IMR-90 (cell line): Measurements from ENCODE around the gene RPS6KA4. TPM values are rescaled to one million over a fixed set of nuclear protein-coding genes. Genes with fewer than 3 reads are reported as not detected.
A peak's percentile ranks its signal among the peaks of the same experiment; 100 is the strongest.

ENCODE experiments used
- ATAC-seq: fragments of 200-7000 bp; cut with Tn5 transposase; 2 replicates; pipeline ENCODE4 v1.9.1; 2020; ENCODE audit warnings: low read depth, mild to moderate bottlenecking, moderate library complexity
- BruUV-seq: library from RNA; stranded (reverse); fragments of 400-500 nt; replicated peaks from 2 replicates; lab custom pipeline; 2021; lab: Mats Ljungman, UMichigan
- CTCF ChIA-PET: fragments of 300-600 bp; formaldehyde crosslinking; extraction: SDS; loops from one replicate; lab custom pipeline; 2021; ENCODE audit warnings: antibody characterized with exemption; lab: Yijun Ruan, JAX
- POLR2A ChIA-PET: fragments of 300-600 bp; sonication (Branson Sonifier 250); formaldehyde crosslinking; loops from one replicate; lab custom pipeline; 2022; ENCODE audit warnings: antibody characterized with exemption; ENCODE audit not compliant: unreplicated experiment; lab: Charles Lee
- DNase-seq: peaks from one replicate; pipeline ENCODE4 v3.0.0; 2013
- H2AFZ ChIP-seq: replicated peaks from 2 replicates; pipeline ENCODE3; 2013; ENCODE audit warnings: low read length, mild to moderate bottlenecking; ENCODE audit not compliant: poor library complexity
- H2AK5ac ChIP-seq: 2 replicates; pipeline ENCODE4 v1.6.1; 2013; ENCODE audit warnings: low read depth, low read length, inconsistent platforms
- H2AK9ac ChIP-seq: replicated peaks from 2 replicates; pipeline ENCODE3; 2013; ENCODE audit warnings: mild to moderate bottlenecking, low read depth, low read length, moderate library complexity; ENCODE audit not compliant: poor library complexity
- H2BK120ac ChIP-seq: 2 replicates; pipeline ENCODE4 v1.6.1; 2013; ENCODE audit warnings: low read depth, low read length, inconsistent platforms
- H2BK15ac ChIP-seq: 3 replicates; pipeline ENCODE4 v1.6.1; 2013; ENCODE audit warnings: low read depth, low read length, inconsistent platforms
- H2BK20ac ChIP-seq: 2 replicates; pipeline ENCODE4 v1.6.1; 2013; ENCODE audit warnings: low read depth, mild to moderate bottlenecking, inconsistent platforms, low read length, moderate library complexity
- H2BK5ac ChIP-seq: 2 replicates; pipeline ENCODE4 v1.6.1; 2013; ENCODE audit warnings: mild to moderate bottlenecking, low read depth, low read length, inconsistent platforms; ENCODE audit not compliant: poor library complexity, severe bottlenecking
- H3K14ac ChIP-seq: replicated peaks from 2 replicates; pipeline ENCODE4 v1.6.1; 2013; ENCODE audit warnings: low read depth, low read length, inconsistent platforms
- H3K18ac ChIP-seq: 2 replicates; pipeline ENCODE4 v1.6.1; 2013; ENCODE audit warnings: low read depth, low read length, control low read depth
- H3K23ac ChIP-seq: 2 replicates; pipeline ENCODE4 v1.6.1; 2013; ENCODE audit warnings: low read depth, low read length, inconsistent platforms
- H3K27ac ChIP-seq: 2 replicates; pipeline ENCODE4 v1.5.1; 2013; ENCODE audit warnings: mild to moderate bottlenecking, control low read depth, low read length; ENCODE audit not compliant: insufficient read depth
- H3K27me3 ChIP-seq: 2 replicates; pipeline ENCODE4 v1.6.1; 2013; ENCODE audit warnings: low read length; ENCODE audit not compliant: control insufficient read depth, insufficient read depth
- H3K36me3 ChIP-seq: 2 replicates; pipeline ENCODE4 v1.6.1; 2013; ENCODE audit warnings: low read length, mixed read lengths; ENCODE audit not compliant: control insufficient read depth, insufficient read depth
- H3K4ac ChIP-seq: 2 replicates; pipeline ENCODE4 v1.6.1; 2013; ENCODE audit warnings: low read depth, low read length, inconsistent platforms
- H3K4me1 ChIP-seq: 2 replicates; pipeline ENCODE4 v1.6.1; 2013; ENCODE audit warnings: low read length, mixed read lengths; ENCODE audit not compliant: control insufficient read depth, insufficient read depth
- H3K4me2 ChIP-seq: 2 replicates; pipeline ENCODE4 v1.6.1; 2013; ENCODE audit warnings: low read depth, mild to moderate bottlenecking, control low read depth, low read length, moderate library complexity
- H3K4me3 ChIP-seq: 2 replicates; pipeline ENCODE4 v1.5.1; 2013; ENCODE audit warnings: low read depth, mild to moderate bottlenecking, control low read depth, low read length, moderate library complexity; ENCODE audit not compliant: insufficient read depth
- H3K56ac ChIP-seq: 2 replicates; pipeline ENCODE4 v1.6.1; 2013; ENCODE audit warnings: low read length, inconsistent platforms; ENCODE audit not compliant: insufficient read depth; ENCODE audit errors: extremely low read depth
- H3K79me1 ChIP-seq, 2 experiments: 2 replicates each; pipeline ENCODE4 v1.6.1; 2013; ENCODE audit warnings: low read length in 2 of 2, inconsistent platforms in 1 of 2, low read depth in 1 of 2
- H3K9ac ChIP-seq: 2 replicates; pipeline ENCODE4 v1.6.1; 2013; ENCODE audit warnings: low read depth, low read length, control low read depth
- H3K9me1 ChIP-seq: 2 replicates; pipeline ENCODE4 v1.6.1; 2013; ENCODE audit warnings: low read length, inconsistent platforms; ENCODE audit not compliant: insufficient read depth
- H3K9me3 ChIP-seq: 2 replicates; pipeline ENCODE4 v1.6.1; 2013; ENCODE audit warnings: low read length; ENCODE audit not compliant: control insufficient read depth, insufficient read depth
- H4K20me1 ChIP-seq: 2 replicates; pipeline ENCODE4 v1.6.1; 2013; ENCODE audit warnings: low read length, inconsistent platforms; ENCODE audit not compliant: insufficient read depth
- H4K5ac ChIP-seq: 2 replicates; pipeline ENCODE4 v1.6.1; 2013; ENCODE audit warnings: mild to moderate bottlenecking, low read depth, low read length, control low read depth
- H4K8ac ChIP-seq, 2 experiments: 2 replicates each; pipeline ENCODE4 v1.6.1; 2013; ENCODE audit warnings: low read depth in 2 of 2, low read length in 2 of 2, control low read depth in 1 of 2, inconsistent platforms in 1 of 2
- H4K91ac ChIP-seq: 2 replicates; pipeline ENCODE4 v1.6.1; 2013; ENCODE audit warnings: low read depth, low read length, inconsistent platforms; ENCODE audit not compliant: insufficient read depth
- BHLHE40 ChIP-seq: fragments of 150-350 bp; IDR thresholded peaks from 2 replicates; pipeline ENCODE4 v1.6.1; 2016; ENCODE audit warnings: mild to moderate bottlenecking, low read depth, low read length
- CEBPB ChIP-seq: IDR thresholded peaks from 2 replicates; pipeline ENCODE4 v1.6.1; 2012; ENCODE audit warnings: low read depth, low read length, improper control_type of control experiment
- CHD1 ChIP-seq: IDR thresholded peaks from 2 replicates; pipeline ENCODE4 v1.6.1; 2012; ENCODE audit warnings: low read depth, low read length, improper control_type of control experiment
- CTCF ChIP-seq: conservative IDR thresholded peaks from 2 replicates; pipeline ENCODE4 v1.5.1; 2012; ENCODE audit warnings: mild to moderate bottlenecking, low read depth, low read length, improper control_type of control experiment
- ELK1 ChIP-seq: fragments of 150-350 bp; IDR thresholded peaks from 2 replicates; pipeline ENCODE4 v1.6.1; 2016; ENCODE audit warnings: low read depth, mild to moderate bottlenecking, low read length, moderate library complexity, borderline replicate concordance
- FOS ChIP-seq: fragments of 150-350 bp; IDR thresholded peaks from 2 replicates; pipeline ENCODE4 v1.6.1; 2016; ENCODE audit warnings: low read depth, low read length
- MAFK ChIP-seq: IDR thresholded peaks from 2 replicates; pipeline ENCODE4 v1.6.1; 2012; ENCODE audit warnings: low read depth, low read length, improper control_type of control experiment
- MAZ ChIP-seq: IDR thresholded peaks from 2 replicates; pipeline ENCODE4 v1.6.1; 2012; ENCODE audit warnings: low read depth, mild to moderate bottlenecking, low read length, improper control_type of control experiment, moderate library complexity, borderline replicate concordance
- MXI1 ChIP-seq: IDR thresholded peaks from 2 replicates; pipeline ENCODE4 v1.6.1; 2012; ENCODE audit warnings: low read depth, mild to moderate bottlenecking, low read length, moderate library complexity, borderline replicate concordance
- NFE2L2 ChIP-seq: fragments of 150-350 bp; IDR thresholded peaks from 2 replicates; pipeline ENCODE4 v1.6.1; 2016; ENCODE audit warnings: low read depth, mild to moderate bottlenecking, low read length
- POLR2A ChIP-seq: IDR thresholded peaks from 2 replicates; pipeline ENCODE4 v1.6.1; 2012; ENCODE audit warnings: mild to moderate bottlenecking, low read depth, low read length
- RAD21 ChIP-seq: IDR thresholded peaks from 2 replicates; pipeline ENCODE4 v1.6.1; 2012; ENCODE audit warnings: low read length, improper control_type of control experiment
- RCOR1 ChIP-seq: IDR thresholded peaks from 2 replicates; pipeline ENCODE4 v1.6.1; 2012; ENCODE audit warnings: mild to moderate bottlenecking, low read length, improper control_type of control experiment; ENCODE audit not compliant: insufficient replicate concordance
- RFX5 ChIP-seq: IDR thresholded peaks from 2 replicates; pipeline ENCODE4 v1.8.0; 2012; ENCODE audit warnings: low read depth, mild to moderate bottlenecking, low read length, moderate library complexity
- SMC3 ChIP-seq: fragments of 150-350 bp; IDR thresholded peaks from 2 replicates; pipeline ENCODE4 v1.6.1; 2016; ENCODE audit warnings: low read depth, mild to moderate bottlenecking, antibody characterized with exemption, low read length, moderate library complexity
- WGBS, 2 experiments: methylation state at CpG; one replicate each; pipeline versions ENCODE4 v1.1.5 to v1.1.7; 2013; ENCODE audit warnings: missing lambda C conversion rate in 2 of 2; ENCODE audit not compliant: insufficient read length in 1 of 2; ENCODE audit errors: extremely low coverage in 2 of 2; 5-methylcytosine and 5-hydroxymethylcytosine counted together
- dilution Hi-C: fragments of 300-500 bp; cut with HindIII; formaldehyde crosslinking; loops from one replicate; pipeline ENCODE4 v1.14.3; 2018; ENCODE audit warnings: low sequenced_read_pairs; ENCODE audit not compliant: unreplicated experiment
- in situ Hi-C: fragments of 300-500 bp; cut with MboI; formaldehyde crosslinking; loops from 3 replicates; pipeline ENCODE4 v1.14.3; 2019; ENCODE audit warnings: low sequenced_read_pairs, inconsistent platforms, mixed read lengths
- intact Hi-C: fragments of 100-400 bp; cut with micrococcal nuclease; formaldehyde crosslinking; loops from 2 replicates; pipeline ENCODE4 v1.10.0; 2022
- polyA plus RNA-seq, 3 experiments: library from polyadenylated mRNA; depleted of rRNA; stranded (reverse); fragments of >200 nt; gene quantifications; 2 replicates each; pipeline ENCODE4 v1.2.3, GENCODE V29; 2012; ENCODE audit warnings: low replicate concordance in 1 of 3
- total RNA-seq: library from RNA; depleted of rRNA; stranded (reverse); fragments of >200 nt; gene quantifications from 2 replicates; pipeline ENCODE4 v1.2.3, GENCODE V29; 2012
- TF ChIP-seq, protein P1 (sequence below): fragments of 150-350 bp; IDR thresholded peaks from 2 replicates; pipeline ENCODE4 v1.6.1; 2017; ENCODE audit warnings: mild to moderate bottlenecking, antibody characterized with exemption, low read length, low read depth

RPS6KA4 gene
- total and polyA plus RNA-seq, 2 of the 4 experiments (the other 2 are of a cell fraction), result 38.8 to 52.9 TPM

DNA sequence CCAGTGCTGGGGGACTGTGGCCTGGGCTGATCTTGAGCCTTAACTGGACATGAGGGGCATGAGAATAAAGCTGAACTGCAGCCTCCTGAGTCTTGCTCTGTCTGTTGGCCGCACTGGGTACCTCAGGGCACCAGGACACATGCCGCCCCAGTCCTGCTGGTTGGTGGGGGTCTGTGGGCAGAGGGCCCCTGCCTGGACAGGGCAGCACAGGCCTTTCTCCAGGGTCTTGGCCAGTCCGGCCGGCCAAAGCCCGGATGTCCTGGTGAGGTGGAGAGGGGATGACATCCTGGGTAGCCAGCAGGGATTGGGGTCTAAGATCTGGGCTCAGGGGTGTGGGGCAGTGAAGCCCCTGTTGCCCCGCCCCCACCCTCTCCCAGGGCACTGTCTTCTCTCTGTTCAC, 1.5 kb upstream of the RPS6KA4 start:
- intact Hi-C loops, result loop anchor here (5.0 kb wide), 1 partner anchor 295 kb away; no protein-coding TSS in a partner anchor
- Histone ChIP-seq H2AFZ (peak overlapping the region; percentile 60), H3K9me1 (peaks cover 18% of the 10 kb centered on the region), H2BK15ac (peak overlapping the region; percentile 98; the same call in 1 of the 3 replicates), H3K4me3 (no peak overlapping the region), H3K23ac (no peak overlapping the region; the same call in 1 of the 2 replicates), H3K9ac (no peak overlapping the region), H4K5ac (peak overlapping the region; percentile 70; the same call in 1 of the 2 replicates), H3K4me2 (no peak overlapping the region), H3K27ac (no peak overlapping the region; the same call in 1 of the 2 replicates), H2BK5ac (peak overlapping the region; percentile 92), H3K4me1 (peaks cover 27% of the 10 kb centered on the region), H3K56ac (no peak overlapping the region), H4K20me1 (no peaks in the 10 kb centered on the region), H3K36me3 (peaks cover 15% of the 10 kb centered on the region), H3K27me3 (no peaks in the 10 kb centered on the region), H3K14ac (0 out of 2 replicates have a peak overlapping the region, but pooled peaks have one; percentile 97), H3K79me1 (peaks cover 6 to 48% of the 10 kb centered on the region in 2 experiments), H4K8ac (peak overlapping the region; percentile 94 to 97; a peak in 2 of 4 replicates), H3K4ac (peak overlapping the region; percentile 99), H4K91ac (peak overlapping the region; percentile 98), H2BK20ac (0 out of 2 replicates have a peak overlapping the region, but pooled peaks have one; percentile 48), H2BK120ac (peak overlapping the region; percentile 93), H2AK5ac (peak overlapping the region; percentile 99), H3K9me3 (no peaks in the 10 kb centered on the region), H3K18ac (no peak overlapping the region), H2AK9ac (peak overlapping the region; percentile 99)
- in situ Hi-C loops, result no loop called here
- ATAC-seq, result no peak
- BruUV-seq, result no TSS peak
- dilution Hi-C loops, result no loop called here
- CTCF ChIA-PET, result interaction anchor here (1.1 to 1.6 kb wide), 2 partner anchors 12 to 15 kb away, joined by 3 to 6 read pairs; no protein-coding TSS in a partner anchor
- POLR2A ChIA-PET, result no interaction called here
- no CpG with 5 or more reads among the region's 6 CpGs for WGBS, 2 experiments
- no peak for TF ChIP-seq RFX5
- TF ChIP-seq RCOR1, result no peak
- no peak for TF ChIP-seq CHD1
- no peak for TF ChIP-seq RAD21
- no peak for TF ChIP-seq MAZ
- no peak for TF ChIP-seq MAFK
- no peak for TF ChIP-seq BHLHE40
- TF ChIP-seq SMC3, result no peak
- TF ChIP-seq CTCF, result no peak
- no peak for TF ChIP-seq ELK1
- TF ChIP-seq CEBPB, result no peak
- no peak for TF ChIP-seq POLR2A
- no peak for TF ChIP-seq FOS
- TF ChIP-seq, protein P1, sequence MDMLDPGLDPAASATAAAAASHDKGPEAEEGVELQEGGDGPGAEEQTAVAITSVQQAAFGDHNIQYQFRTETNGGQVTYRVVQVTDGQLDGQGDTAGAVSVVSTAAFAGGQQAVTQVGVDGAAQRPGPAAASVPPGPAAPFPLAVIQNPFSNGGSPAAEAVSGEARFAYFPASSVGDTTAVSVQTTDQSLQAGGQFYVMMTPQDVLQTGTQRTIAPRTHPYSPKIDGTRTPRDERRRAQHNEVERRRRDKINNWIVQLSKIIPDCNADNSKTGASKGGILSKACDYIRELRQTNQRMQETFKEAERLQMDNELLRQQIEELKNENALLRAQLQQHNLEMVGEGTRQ, result no peak
- no peak for TF ChIP-seq MXI1
- TF ChIP-seq NFE2L2, result no peak
- DNase-seq, result no peak
